ENCODE measurements around the gene ZC3H6.

Gene ZC3H6

GRCh38 chr2:112301973-112302372 lies 26.6 kb downstream of the ZC3H6 start:
- Histone ChIP-seq H3K36me3 (ENCODE audit: control insufficient read depth, insufficient read depth, low read length) (no peaks in the 10 kb centered on the region), H3K27ac (ENCODE audit: insufficient read depth, low read depth, low read length, poor library complexity, severe bottlenecking) (no peak overlapping the region), H3K4me1 (ENCODE audit: control insufficient read depth, insufficient read depth, low read length) (no peaks in the 10 kb centered on the region), H3K4me3 (ENCODE audit: insufficient read depth, low read depth, low read length) (no peak overlapping the region), H3K9me3 (ENCODE audit: control insufficient read depth, low read length) (no peaks in the 10 kb centered on the region), H3K27me3 (ENCODE audit: control insufficient read depth, insufficient read depth, low read length, poor library complexity, severe bottlenecking) (no peaks in the 10 kb centered on the region)

GRCh38 chr2:112304298-112304941 lies 29.0 kb downstream of the ZC3H6 start:
- H3K4me3 ChIP-seq (ENCODE audit: insufficient read depth, low read depth, low read length) = no peak overlapping the region
- H3K27me3 ChIP-seq (ENCODE audit: control insufficient read depth, insufficient read depth, low read length, poor library complexity, severe bottlenecking) = no peaks in the 10 kb centered on the region
- no peaks in the 10 kb centered on the region for H3K4me1 ChIP-seq (ENCODE audit: control insufficient read depth, insufficient read depth, low read length)
- no peaks in the 10 kb centered on the region for H3K36me3 ChIP-seq (ENCODE audit: control insufficient read depth, insufficient read depth, low read length)
- H3K27ac ChIP-seq (ENCODE audit: insufficient read depth, low read depth, low read length, poor library complexity, severe bottlenecking) = no peak overlapping the region
- H3K9me3 ChIP-seq (ENCODE audit: control insufficient read depth, low read length) = no peaks in the 10 kb centered on the region
- 79 to 95% methylated on average over 1 to 2 of the region's 2 CpGs for WGBS, 2 experiments

- H3K36me3 ChIP-seq (ENCODE audit: control insufficient read depth, insufficient read depth, low read length) = no peaks in the 10 kb centered on the region
- H3K4me1 ChIP-seq (ENCODE audit: control insufficient read depth, insufficient read depth, low read length) = no peaks in the 10 kb centered on the region
- H3K27me3 ChIP-seq (ENCODE audit: control insufficient read depth, insufficient read depth, low read length, poor library complexity, severe bottlenecking) = no peaks in the 10 kb centered on the region
- no CpG with 5 or more reads among the region's 1 CpG for WGBS, 2 experiments
- no peaks in the 10 kb centered on the region for H3K9me3 ChIP-seq (ENCODE audit: control insufficient read depth, low read length)
- H3K27ac ChIP-seq (ENCODE audit: insufficient read depth, low read depth, low read length, poor library complexity, severe bottlenecking) = no peak overlapping the region
- H3K4me3 ChIP-seq (ENCODE audit: insufficient read depth, low read depth, low read length) = no peak overlapping the region
These were observed 29.7 kb downstream of the ZC3H6 start for GRCh38 chr2:112305132-112305531.

GRCh38 chr2:112310906-112311305 lies 35.5 kb downstream of the ZC3H6 start:
- H3K27me3 ChIP-seq (ENCODE audit: control insufficient read depth, insufficient read depth, low read length, poor library complexity, severe bottlenecking) = no peaks in the 10 kb centered on the region
- H3K4me3 ChIP-seq (ENCODE audit: insufficient read depth, low read depth, low read length) = no peak overlapping the region
- no peak overlapping the region for H3K27ac ChIP-seq (ENCODE audit: insufficient read depth, low read depth, low read length, poor library complexity, severe bottlenecking)
- H3K9me3 ChIP-seq (ENCODE audit: control insufficient read depth, low read length) = no peaks in the 10 kb centered on the region
- H3K4me1 ChIP-seq (ENCODE audit: control insufficient read depth, insufficient read depth, low read length) = no peaks in the 10 kb centered on the region
- no peaks in the 10 kb centered on the region for H3K36me3 ChIP-seq (ENCODE audit: control insufficient read depth, insufficient read depth, low read length)

GRCh38 chr2:112311932-112312331 lies 36.5 kb downstream of the ZC3H6 start:
- Histone ChIP-seq H3K4me1 (ENCODE audit: control insufficient read depth, insufficient read depth, low read length) (no peaks in the 10 kb centered on the region), H3K27ac (ENCODE audit: insufficient read depth, low read depth, low read length, poor library complexity, severe bottlenecking) (no peak overlapping the region), H3K27me3 (ENCODE audit: control insufficient read depth, insufficient read depth, low read length, poor library complexity, severe bottlenecking) (no peaks in the 10 kb centered on the region), H3K36me3 (ENCODE audit: control insufficient read depth, insufficient read depth, low read length) (no peaks in the 10 kb centered on the region), H3K4me3 (ENCODE audit: insufficient read depth, low read depth, low read length) (no peak overlapping the region), H3K9me3 (ENCODE audit: control insufficient read depth, low read length) (no peaks in the 10 kb centered on the region)

- Histone ChIP-seq H3K36me3 (ENCODE audit: control insufficient read depth, insufficient read depth, low read length) (no peaks in the 10 kb centered on the region), H3K4me1 (ENCODE audit: control insufficient read depth, insufficient read depth, low read length) (no peaks in the 10 kb centered on the region), H3K27me3 (ENCODE audit: control insufficient read depth, insufficient read depth, low read length, poor library complexity, severe bottlenecking) (no peaks in the 10 kb centered on the region), H3K9me3 (ENCODE audit: control insufficient read depth, low read length) (no peaks in the 10 kb centered on the region), H3K27ac (ENCODE audit: insufficient read depth, low read depth, low read length, poor library complexity, severe bottlenecking) (no peak overlapping the region), H3K4me3 (ENCODE audit: insufficient read depth, low read depth, low read length) (no peak overlapping the region)
- WGBS, 2 experiments = 100% methylated on average over 2 of the region's 2 CpGs
These were observed 37.4 kb downstream of the ZC3H6 start for GRCh38 chr2:112312821-112313220.

GRCh38 chr2:112314856-112315255 lies 39.5 kb downstream of the ZC3H6 start:
- no peak overlapping the region for H3K4me3 ChIP-seq (ENCODE audit: insufficient read depth, low read depth, low read length)
- no peak overlapping the region for H3K27ac ChIP-seq (ENCODE audit: insufficient read depth, low read depth, low read length, poor library complexity, severe bottlenecking)
- H3K9me3 ChIP-seq (ENCODE audit: control insufficient read depth, low read length) = no peaks in the 10 kb centered on the region
- H3K36me3 ChIP-seq (ENCODE audit: control insufficient read depth, insufficient read depth, low read length) = no peaks in the 10 kb centered on the region
- no peaks in the 10 kb centered on the region for H3K4me1 ChIP-seq (ENCODE audit: control insufficient read depth, insufficient read depth, low read length)
- no peaks in the 10 kb centered on the region for H3K27me3 ChIP-seq (ENCODE audit: control insufficient read depth, insufficient read depth, low read length, poor library complexity, severe bottlenecking)
- 100% methylated on average over 1 of the region's 1 CpG for WGBS, 2 experiments

GRCh38 chr2:112317303-112318158 lies 42.1 kb downstream of the ZC3H6 start:
- Histone ChIP-seq H3K9me3 (ENCODE audit: control insufficient read depth, low read length) (no peaks in the 10 kb centered on the region), H3K36me3 (ENCODE audit: control insufficient read depth, insufficient read depth, low read length) (no peaks in the 10 kb centered on the region), H3K27ac (ENCODE audit: insufficient read depth, low read depth, low read length, poor library complexity, severe bottlenecking) (no peak overlapping the region), H3K4me3 (ENCODE audit: insufficient read depth, low read depth, low read length) (no peak overlapping the region), H3K27me3 (ENCODE audit: control insufficient read depth, insufficient read depth, low read length, poor library complexity, severe bottlenecking) (no peaks in the 10 kb centered on the region), H3K4me1 (ENCODE audit: control insufficient read depth, insufficient read depth, low read length) (no peaks in the 10 kb centered on the region)
- WGBS, 2 experiments = 95 to 99% methylated on average over 4 of the region's 5 CpGs

GRCh38 chr2:112318515-112318914 lies 43.1 kb downstream of the ZC3H6 start:
- H3K4me3 ChIP-seq (ENCODE audit: insufficient read depth, low read depth, low read length) = no peak overlapping the region
- H3K27ac ChIP-seq (ENCODE audit: insufficient read depth, low read depth, low read length, poor library complexity, severe bottlenecking) = no peak overlapping the region
- no peaks in the 10 kb centered on the region for H3K27me3 ChIP-seq (ENCODE audit: control insufficient read depth, insufficient read depth, low read length, poor library complexity, severe bottlenecking)
- no peaks in the 10 kb centered on the region for H3K36me3 ChIP-seq (ENCODE audit: control insufficient read depth, insufficient read depth, low read length)
- WGBS, 2 experiments = 85 to 91% methylated on average over 3 of the region's 3 CpGs
- H3K9me3 ChIP-seq (ENCODE audit: control insufficient read depth, low read length) = no peaks in the 10 kb centered on the region
- no peaks in the 10 kb centered on the region for H3K4me1 ChIP-seq (ENCODE audit: control insufficient read depth, insufficient read depth, low read length)

GRCh38 chr2:112321375-112322320 lies 46.3 kb downstream of the ZC3H6 start:
- peaks cover 4% of the 10 kb centered on the region for H3K36me3 ChIP-seq (ENCODE audit: control insufficient read depth, insufficient read depth, low read length)
- 91 to 95% methylated on average over 3 of the region's 3 CpGs for WGBS, 2 experiments
- no peak overlapping the region for H3K27ac ChIP-seq (ENCODE audit: insufficient read depth, low read depth, low read length, poor library complexity, severe bottlenecking)
- no peaks in the 10 kb centered on the region for H3K27me3 ChIP-seq (ENCODE audit: control insufficient read depth, insufficient read depth, low read length, poor library complexity, severe bottlenecking)
- no peak overlapping the region for H3K4me3 ChIP-seq (ENCODE audit: insufficient read depth, low read depth, low read length)
- no peaks in the 10 kb centered on the region for H3K4me1 ChIP-seq (ENCODE audit: control insufficient read depth, insufficient read depth, low read length)
- H3K9me3 ChIP-seq (ENCODE audit: control insufficient read depth, low read length) = no peaks in the 10 kb centered on the region
